GM12878 (cell line): ENCODE results near the gene UCHL5. TPM values are rescaled to one million over a fixed set of nuclear protein-coding genes. Genes with fewer than 3 reads are reported as not detected.

Experiments
- ATAC-seq: fragments of 200-7000 bp; cut with Tn5 transposase; 3 replicates; pipeline ENCODE4 v1.9.1; 2020; ENCODE audit warnings: mild to moderate bottlenecking, moderate library complexity
- BruUV-seq: library from RNA; stranded (reverse); fragments of 400-500 nt; replicated peaks from 2 replicates; lab custom pipeline; 2021; lab: Mats Ljungman, UMichigan
- CTCF ChIA-PET: fragments of 300-600 bp; sonication (Branson Sonifier 250); formaldehyde crosslinking; extraction: SDS; loops from one replicate; lab custom pipeline; 2021; ENCODE audit warnings: inconsistent platforms; lab: Yijun Ruan, JAX
- POLR2A ChIA-PET: fragments of 350-600 bp; formaldehyde crosslinking; extraction: SDS; loops from one replicate; lab custom pipeline; 2021; ENCODE audit warnings: inconsistent platforms; lab: Charles Lee
- RAD21 ChIA-PET: fragments of 300-600 bp; sonication (Branson Sonifier 250); formaldehyde crosslinking; loops from one replicate; lab custom pipeline; 2023; ENCODE audit warnings: antibody characterized with exemption; ENCODE audit not compliant: unreplicated experiment; lab: Charles Lee
- SMC1A ChIA-PET: fragments of 300-600 bp; sonication (Branson Sonifier 250); formaldehyde crosslinking; loops from one replicate; lab custom pipeline; 2023; ENCODE audit not compliant: unreplicated experiment, uncharacterized antibody; lab: Charles Lee
- DNase-seq: peaks from one replicate; pipeline ENCODE4 v3.0.0-alpha.2; 2011; ENCODE audit warnings: low read depth, low spot score
- FAIRE-seq: peaks from 3 replicates; lab custom pipeline; 2011; peaks lifted over from hg19 to GRCh38; lab: Jason Lieb, UNC
- H2AFZ ChIP-seq: 2 replicates; pipeline ENCODE4 v1.6.0; 2011; ENCODE audit warnings: low read depth, low read length, control low read depth; ENCODE audit not compliant: control insufficient read depth
- H3K27ac ChIP-seq: 2 replicates; pipeline ENCODE4 v1.5.1; 2011; ENCODE audit warnings: control low read depth; ENCODE audit not compliant: control insufficient read depth, insufficient read depth
- H3K27me3 ChIP-seq, 2 experiments: replicated peaks in 1 of 2; 2 replicates each; pipeline versions ENCODE4 v1.6.0 to v1.6.1; 2011; ENCODE audit warnings: low read length in 1 of 2; ENCODE audit not compliant: control insufficient read depth in 2 of 2, insufficient read depth in 2 of 2
- H3K36me3 ChIP-seq, 2 experiments: 2 replicates each; pipeline ENCODE4 v1.5.1; 2011; ENCODE audit warnings: low read length in 1 of 2; ENCODE audit not compliant: control insufficient read depth in 2 of 2, insufficient read depth in 2 of 2
- H3K4me1 ChIP-seq: 2 replicates; pipeline ENCODE4 v1.6.1; 2011; ENCODE audit warnings: mild to moderate bottlenecking, low read length, moderate library complexity, mixed read lengths; ENCODE audit not compliant: control insufficient read depth, insufficient read depth
- H3K4me2 ChIP-seq: 2 replicates; pipeline ENCODE4 v1.6.0; 2011; ENCODE audit warnings: control low read depth; ENCODE audit not compliant: control insufficient read depth, insufficient read depth
- H3K4me3 ChIP-seq: fragments of 200-600 bp; sonication (generic); 2 replicates; pipeline ENCODE4 v1.5.1; 2016
- H3K79me2 ChIP-seq: 2 replicates; pipeline ENCODE4 v1.6.0; 2011; ENCODE audit warnings: low read length; ENCODE audit not compliant: control insufficient read depth, insufficient read depth
- H3K9ac ChIP-seq: 2 replicates; pipeline ENCODE4 v1.8.0; 2011; ENCODE audit warnings: low read length, control low read depth, mixed read lengths; ENCODE audit not compliant: control insufficient read depth, insufficient read depth
- H3K9me3 ChIP-seq: replicated peaks from 3 replicates; pipeline ENCODE4 v1.5.1; 2011; ENCODE audit warnings: mild to moderate bottlenecking, low read length; ENCODE audit not compliant: control insufficient read depth, insufficient read depth
- H4K20me1 ChIP-seq: 2 replicates; pipeline ENCODE4 v1.6.0; 2011; ENCODE audit not compliant: control insufficient read depth, insufficient read depth
- BACH1 ChIP-seq: fragments of 450-650 bp; IDR thresholded peaks from 2 replicates; pipeline ENCODE4 v1.6.1; 2017; ENCODE audit warnings: mild to moderate bottlenecking, borderline replicate concordance
- MAX ChIP-seq: IDR thresholded peaks from 2 replicates; pipeline ENCODE4 v1.6.1; 2012; ENCODE audit warnings: low read depth, low read length, improper control_type of control experiment
- REST ChIP-seq: IDR thresholded peaks from 2 replicates; pipeline ENCODE4 v1.6.1; 2012; ENCODE audit warnings: mild to moderate bottlenecking, low read depth, low read length
- TCF7 ChIP-seq: IDR thresholded peaks from 2 replicates; pipeline ENCODE4 v1.6.1; 2014; ENCODE audit warnings: antibody characterized with exemption, borderline replicate concordance
- WGBS: methylation state at CpG from one replicate; pipeline ENCODE4 v1.1.6; 2016; ENCODE audit warnings: low lambda C conversion rate; ENCODE audit not compliant: insufficient replicate concordance, insufficient coverage; ENCODE audit errors: missing lambda C conversion rate; 5-methylcytosine and 5-hydroxymethylcytosine counted together
- in situ Hi-C: fragments of 300-500 bp; cut with MboI; formaldehyde crosslinking; loops from 9 replicates; pipeline ENCODE4 v1.14.3; 2018; ENCODE audit warnings: mixed read lengths
- intact Hi-C: fragments of 100-400 bp; cut with micrococcal nuclease; formaldehyde crosslinking; loops from one replicate; pipeline ENCODE4 v1.14.2; 2022; ENCODE audit not compliant: unreplicated experiment
- polyA plus RNA-seq, 11 experiments: library from polyadenylated mRNA; depleted of rRNA in 4 of 11; unstranded in 6 of 11; stranded (reverse) in 5 of 11; fragments of >200 nt; fragmentation: Nextera tagmentation in 4 of 11; fragmentation: Illumina TruSeq in 1 of 11; extraction: Ambion mirVana in 4 of 11; extraction: Trizol in 1 of 11; gene quantifications; 1 replicate in 1 of 11; 2 replicates in 10 of 11; pipeline versions ENCODE4 v1.2.1 to v1.2.3, GENCODE V29; 2011 to 2016; ENCODE audit warnings: inconsistent platforms in 2 of 11, missing spikeins in 2 of 11, low read depth in 1 of 11
- total RNA-seq, 4 experiments: library from RNA; depleted of rRNA in 3 of 4; stranded (reverse); fragments of >200 nt in 3 of 4; fragmentation: Illumina TruSeq in 1 of 4; extraction: Trizol in 1 of 4; gene quantifications; 2 replicates each; pipeline versions ENCODE4 v1.2.1 to v1.2.3, GENCODE V29; 2013 to 2021

Gene UCHL5
- total and polyA plus RNA-seq, 10 of the 15 experiments (the other 5 are each of a cell fraction or from before 2014, with no cell fraction given) = 30.1 to 179 (median 60.1) TPM

GRCh38 chr1:192994141-192994540 lies 65.0 kb downstream of the UCHL5 start:
- no peak overlapping the region for H3K4me3 ChIP-seq
- no peaks in the 10 kb centered on the region for H3K27me3 ChIP-seq
- H3K4me1 ChIP-seq = no peaks in the 10 kb centered on the region
- BruUV-seq = no TSS peak
- no peak for TF ChIP-seq MAX
- TF ChIP-seq TCF7 = no peak
- no peak for TF ChIP-seq REST
- TF ChIP-seq BACH1 = no peak
- TF ChIP-seq, all 136 proteins: peak for 0
- DNase-seq = no peak
- ChIA-PET RAD21 (no interaction called here), POLR2A (no interaction called here), SMC1A (interaction anchor here (0.8 kb wide), 1 partner anchor 297 kb away, joined by 3 read pairs; no protein-coding TSS in a partner anchor), CTCF (interaction anchor here (0.6 to 1.5 kb wide), 2 partner anchors 11 to 129 kb away, joined by 3 to 4 read pairs; no protein-coding TSS in a partner anchor)
- no peak for FAIRE-seq
- WGBS = 99% methylated on average over 7 of the region's 7 CpGs
- ATAC-seq = no peak
- Histone ChIP-seq H4K20me1 (no peaks in the 10 kb centered on the region), H3K36me3 (peaks cover 2 to 5% of the 10 kb centered on the region in 2 experiments; a peak in 3 of 4 replicates), H3K9me3 (no peaks in the 10 kb centered on the region; the same call in 2 of the 3 replicates), H3K27ac (no peak overlapping the region), H3K79me2 (no peaks in the 10 kb centered on the region), H3K9ac (no peak overlapping the region), H3K4me2 (no peak overlapping the region), H2AFZ (no peak overlapping the region)
- intact Hi-C loops (no loop called here), in situ Hi-C loops (no loop called here)
